Kidney (tissue), 14 donors: ENCODE data around the gene ATG101. TPM values are rescaled to one million over a fixed set of nuclear protein-coding genes. Genes with fewer than 3 reads are reported as not detected.

ENCODE experiments used
- DNase-seq, 5 donors: peaks; one replicate each; pipeline ENCODE4 v3.0.0-alpha.2; 2013 to 2020
- FAIRE-seq: peaks from 2 replicates; lab custom pipeline; 2012; peaks lifted over from hg19 to GRCh38; lab: Jason Lieb, UNC
- H3K27ac ChIP-seq, 2 donors: one replicate each; pipeline ENCODE4 v1.7.0; 2013; ENCODE audit warnings: low read depth in 2 of 2, low read length in 2 of 2, inconsistent platforms in 1 of 2
- H3K27me3 ChIP-seq: one replicate; pipeline ENCODE4 v1.7.1; 2013; ENCODE audit warnings: low read length, inconsistent platforms; ENCODE audit not compliant: control insufficient read depth, insufficient read depth
- H3K36me3 ChIP-seq, 3 donors: one replicate each; pipeline versions ENCODE4 v1.7.0 to v1.7.1; 2013; ENCODE audit warnings: low read length in 3 of 3, control low read depth in 1 of 3, inconsistent platforms in 1 of 3; ENCODE audit not compliant: insufficient read depth in 3 of 3, control insufficient read depth in 2 of 3
- H3K4me1 ChIP-seq, 3 donors: one replicate each; pipeline versions ENCODE4 v1.7.0 to v1.7.1; 2013; ENCODE audit warnings: low read length in 3 of 3, inconsistent platforms in 1 of 3, low read depth in 1 of 3; ENCODE audit not compliant: control insufficient read depth in 2 of 3, insufficient read depth in 2 of 3
- H3K4me3 ChIP-seq, 3 donors: one replicate each; pipeline versions ENCODE4 v1.7.0 to v1.8.1; 2013; ENCODE audit warnings: low read length in 3 of 3, control low read depth in 1 of 3, inconsistent platforms in 1 of 3
- H3K9ac ChIP-seq, 3 donors: one replicate each; pipeline versions ENCODE4 v1.7.0 to v1.7.1; 2013; ENCODE audit warnings: low read length in 3 of 3, control low read depth in 1 of 3, inconsistent platforms in 1 of 3
- H3K9me3 ChIP-seq, 3 donors: one replicate each; pipeline versions ENCODE4 v1.7.0 to v1.7.1; 2013; ENCODE audit warnings: low read length in 3 of 3, control low read depth in 1 of 3, inconsistent platforms in 1 of 3; ENCODE audit not compliant: control insufficient read depth in 2 of 3, insufficient read depth in 1 of 3
- intact Hi-C: fragments of 100-400 bp; cut with DNase I; formaldehyde crosslinking; loops from one replicate; pipeline ENCODE4 v1.11.1; 2022
- polyA plus RNA-seq: library from polyadenylated mRNA; stranded (reverse); fragments of 350-450 nt; fragmentation: Illumina TruSeq; extraction: RNeasy Lipid Tissue Mini Kit (QIAGEN cat#74804); gene quantifications from one replicate; pipeline ENCODE4 v1.2.3, GENCODE V29; 2014; ENCODE audit warnings: low read depth, low replicate concordance; ENCODE audit not compliant: insufficient read depth
- total RNA-seq: library from RNA; stranded (reverse); fragmentation: NEBNext Ultra II Directional; extraction: Animal tissue kit (Norgen Biotek cat#: 25700); gene quantifications from one replicate; pipeline ENCODE4 v1.2.1, GENCODE V29; 2021
- TF ChIP-seq, protein P1 (sequence below): IDR thresholded peaks from 3 replicates; pipeline ENCODE4 v1.5.1; 2012; ENCODE audit warnings: mild to moderate bottlenecking, moderate library complexity, borderline replicate concordance; ENCODE audit not compliant: insufficient read depth; ENCODE audit errors: extremely low read depth
- donor health status: control.
- donor health status: control.
- donor health status: control.
- donor health status: control.
- donor health status: control.
- donor health status: DM: yes; HTN: yes; CAD: no.
- donor health status: Normal renal cell carcinoma (clear cell type).

ATG101 gene
- total and polyA plus RNA-seq, 2 donors from 2014 or later = 32.1 to 53.0 TPM

DNA sequence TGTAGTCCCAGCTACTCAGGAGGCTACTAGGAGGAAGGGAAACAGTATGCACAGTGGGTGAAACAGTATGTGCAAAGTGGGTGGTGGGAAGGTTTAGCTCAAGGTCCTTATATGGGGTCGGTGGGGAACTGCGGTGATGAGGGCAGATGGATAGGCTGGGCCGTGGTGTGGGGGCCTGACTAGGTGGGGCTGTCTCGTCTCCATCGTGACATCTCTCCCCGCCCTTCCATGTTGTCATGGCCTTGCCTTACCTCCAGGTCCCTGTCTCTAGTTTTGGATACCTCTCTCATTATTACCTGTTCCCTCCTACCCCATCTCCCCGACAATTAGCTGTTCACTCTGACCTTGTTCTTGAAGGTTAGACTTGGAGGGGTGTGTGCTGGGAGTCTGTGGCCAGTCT lies 22.9 kb upstream of the ATG101 start:
- H3K4me3 ChIP-seq = no peak overlapping the region
- no peak for FAIRE-seq
- H3K27ac ChIP-seq = no peak overlapping the region
- DNase-seq = no peak
- H3K9me3 ChIP-seq = no peaks in the 10 kb centered on the region
- intact Hi-C loops = no loop called here
- TF ChIP-seq, protein P1, sequence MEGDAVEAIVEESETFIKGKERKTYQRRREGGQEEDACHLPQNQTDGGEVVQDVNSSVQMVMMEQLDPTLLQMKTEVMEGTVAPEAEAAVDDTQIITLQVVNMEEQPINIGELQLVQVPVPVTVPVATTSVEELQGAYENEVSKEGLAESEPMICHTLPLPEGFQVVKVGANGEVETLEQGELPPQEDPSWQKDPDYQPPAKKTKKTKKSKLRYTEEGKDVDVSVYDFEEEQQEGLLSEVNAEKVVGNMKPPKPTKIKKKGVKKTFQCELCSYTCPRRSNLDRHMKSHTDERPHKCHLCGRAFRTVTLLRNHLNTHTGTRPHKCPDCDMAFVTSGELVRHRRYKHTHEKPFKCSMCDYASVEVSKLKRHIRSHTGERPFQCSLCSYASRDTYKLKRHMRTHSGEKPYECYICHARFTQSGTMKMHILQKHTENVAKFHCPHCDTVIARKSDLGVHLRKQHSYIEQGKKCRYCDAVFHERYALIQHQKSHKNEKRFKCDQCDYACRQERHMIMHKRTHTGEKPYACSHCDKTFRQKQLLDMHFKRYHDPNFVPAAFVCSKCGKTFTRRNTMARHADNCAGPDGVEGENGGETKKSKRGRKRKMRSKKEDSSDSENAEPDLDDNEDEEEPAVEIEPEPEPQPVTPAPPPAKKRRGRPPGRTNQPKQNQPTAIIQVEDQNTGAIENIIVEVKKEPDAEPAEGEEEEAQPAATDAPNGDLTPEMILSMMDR = no peak
- H3K27me3 ChIP-seq = no peaks in the 10 kb centered on the region
- no peaks in the 10 kb centered on the region for H3K36me3 ChIP-seq
- peaks cover 0 to 32% (median 12%) of the 10 kb centered on the region in 3 donors for H3K4me1 ChIP-seq
- no peak overlapping the region for H3K9ac ChIP-seq

DNA sequence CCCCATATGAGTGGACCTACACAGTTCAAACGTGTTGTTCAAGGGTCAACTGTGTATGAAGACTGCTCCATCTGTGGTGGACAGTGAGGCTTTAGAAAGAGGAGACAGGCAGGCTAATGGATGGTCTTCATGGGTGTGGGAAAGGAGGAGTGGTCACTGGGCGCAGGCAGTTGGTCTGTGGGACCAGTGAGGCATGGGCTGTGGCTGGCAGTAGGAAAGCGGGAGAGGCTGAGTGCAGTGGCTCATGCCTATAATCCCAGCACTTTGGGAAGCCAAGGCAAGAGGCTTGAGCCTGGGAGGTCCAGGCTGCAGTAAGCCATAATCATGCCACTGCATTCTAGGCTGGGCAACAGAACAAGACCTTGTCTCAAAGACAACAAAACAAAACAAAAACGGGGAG lies 20.5 kb upstream of the ATG101 start:
- Histone ChIP-seq H3K9ac (peak overlapping the region in 1 of 3 donors; percentile 95), H3K4me1 (peaks cover 0 to 25% (median 8%) of the 10 kb centered on the region in 3 donors), H3K4me3 (no peak overlapping the region), H3K27me3 (no peaks in the 10 kb centered on the region), H3K36me3 (peaks cover 0 to 20% (median 2%) of the 10 kb centered on the region in 3 donors), H3K9me3 (no peaks in the 10 kb centered on the region), H3K27ac (no peak overlapping the region)
- FAIRE-seq (no peak), DNase-seq (peak in 1 of 5 donors; percentile 37)
- intact Hi-C loops = no loop called here
- TF ChIP-seq, protein P1 = no peak

DNA sequence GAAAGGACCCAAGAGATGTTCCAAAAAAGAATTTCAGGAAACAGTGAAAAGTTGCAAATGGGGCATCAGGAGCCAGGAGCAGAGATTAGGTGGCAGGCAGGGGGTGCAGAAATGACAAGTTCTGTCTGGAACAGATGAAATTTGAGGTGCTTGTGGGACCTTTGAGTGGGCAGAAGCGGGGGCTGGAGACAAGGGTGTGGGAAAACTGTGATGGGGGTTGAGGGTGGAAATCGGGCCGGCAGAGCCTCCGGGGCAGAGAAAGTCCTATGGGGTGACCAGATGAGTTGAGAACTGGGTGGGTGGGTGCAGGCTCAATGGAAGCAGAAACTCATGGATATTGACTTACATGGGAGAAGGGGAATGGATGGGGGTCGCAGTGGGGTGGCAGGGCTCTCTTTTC lies 20.1 kb upstream of the ATG101 start:
- H3K9ac ChIP-seq = peak overlapping the region in 2 of 3 donors; percentile 70 to 95
- FAIRE-seq (no peak), DNase-seq (no peak)
- peak overlapping the region; percentile 96 to 97 for H3K27ac ChIP-seq
- H3K9me3 ChIP-seq = no peaks in the 10 kb centered on the region
- no peaks in the 10 kb centered on the region for H3K27me3 ChIP-seq
- H3K4me1 ChIP-seq = peaks cover 0 to 25% (median 8%) of the 10 kb centered on the region in 3 donors
- H3K36me3 ChIP-seq = peaks cover 0 to 24% (median 3%) of the 10 kb centered on the region in 3 donors
- TF ChIP-seq, protein P1 = no peak
- H3K4me3 ChIP-seq = peak overlapping the region in 1 of 3 donors; percentile 78
- intact Hi-C loops = no loop called here
